GM18909 (cell line): ENCODE measurements around the gene RTN4RL1.
A peak's percentile ranks its signal among the peaks of the same experiment; 100 is the strongest.

Experiments
- ATAC-seq: cut with Tn5 transposase; IDR thresholded peaks from one replicate; pipeline ENCODE4 v1.9.1; 2021; ENCODE audit warnings: mild to moderate bottlenecking; ENCODE audit not compliant: unreplicated experiment, poor library complexity

The RTN4RL1 gene

DNA sequence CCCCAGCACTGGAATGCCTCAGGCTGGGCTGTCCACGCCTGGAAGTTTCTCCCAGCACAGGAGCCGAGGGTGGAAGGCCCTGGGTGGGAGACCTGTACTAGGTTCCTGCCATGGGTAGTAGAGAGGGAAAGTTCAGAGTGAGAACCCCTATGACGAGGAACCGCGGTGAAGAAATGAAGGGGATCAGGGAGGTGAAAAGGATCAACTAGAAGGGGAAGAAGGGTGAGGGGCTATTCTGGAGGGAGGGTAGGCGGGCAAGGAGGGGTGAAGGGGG is 35.2 kb upstream of the RTN4RL1 start:
- no peak for ATAC-seq

GRCh38 chr17:2059547-2060384 is 34.6 kb upstream of the RTN4RL1 start:
- ATAC-seq = no peak

DNA sequence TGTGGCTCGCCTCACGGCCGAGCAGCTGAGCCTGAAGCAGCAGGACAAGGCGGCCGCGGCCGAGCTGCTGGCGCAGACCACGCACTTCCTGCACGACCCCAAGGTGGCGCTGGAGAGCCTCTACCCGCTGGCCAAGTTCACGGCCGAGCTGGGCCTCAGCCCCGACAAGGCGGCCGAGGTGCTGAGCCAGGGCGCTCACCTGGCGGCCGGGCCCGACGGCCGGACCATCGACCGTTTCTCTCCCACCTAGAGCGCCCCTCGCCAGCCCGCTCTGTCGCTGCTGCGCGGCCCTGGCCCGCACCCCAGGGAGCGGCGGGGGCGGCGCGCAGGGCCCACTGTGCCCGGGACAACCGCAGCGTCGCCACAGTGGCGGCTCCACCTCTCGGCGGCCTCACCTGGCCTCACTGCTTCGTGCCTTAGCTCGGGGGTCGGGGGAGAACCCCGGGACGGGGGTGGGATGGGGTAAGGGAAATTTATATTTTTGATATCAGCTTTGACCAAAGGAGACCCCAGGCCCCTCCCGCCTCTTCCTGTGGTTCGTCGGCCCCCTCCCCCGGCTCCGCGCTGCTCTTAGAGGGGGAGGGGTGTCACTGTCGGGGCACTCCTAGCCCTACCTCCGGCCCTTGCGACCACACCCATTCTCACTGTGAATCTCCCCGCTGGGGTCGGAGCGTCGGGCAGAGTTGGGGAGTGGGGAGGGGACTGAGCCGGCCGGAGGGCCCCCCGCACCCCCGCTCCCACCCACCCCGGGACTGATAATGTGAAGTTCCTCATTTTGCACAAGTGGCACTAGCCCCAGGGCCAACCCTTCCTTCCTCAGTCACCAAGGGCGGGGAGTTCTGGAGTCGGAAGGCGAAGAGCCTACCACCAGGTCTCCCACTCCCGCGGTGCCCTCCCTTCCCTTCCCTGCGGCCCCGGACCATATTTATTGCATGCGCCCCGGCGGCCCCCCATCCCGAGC is 33.7 kb upstream of the RTN4RL1 start:
- no peak for ATAC-seq

DNA sequence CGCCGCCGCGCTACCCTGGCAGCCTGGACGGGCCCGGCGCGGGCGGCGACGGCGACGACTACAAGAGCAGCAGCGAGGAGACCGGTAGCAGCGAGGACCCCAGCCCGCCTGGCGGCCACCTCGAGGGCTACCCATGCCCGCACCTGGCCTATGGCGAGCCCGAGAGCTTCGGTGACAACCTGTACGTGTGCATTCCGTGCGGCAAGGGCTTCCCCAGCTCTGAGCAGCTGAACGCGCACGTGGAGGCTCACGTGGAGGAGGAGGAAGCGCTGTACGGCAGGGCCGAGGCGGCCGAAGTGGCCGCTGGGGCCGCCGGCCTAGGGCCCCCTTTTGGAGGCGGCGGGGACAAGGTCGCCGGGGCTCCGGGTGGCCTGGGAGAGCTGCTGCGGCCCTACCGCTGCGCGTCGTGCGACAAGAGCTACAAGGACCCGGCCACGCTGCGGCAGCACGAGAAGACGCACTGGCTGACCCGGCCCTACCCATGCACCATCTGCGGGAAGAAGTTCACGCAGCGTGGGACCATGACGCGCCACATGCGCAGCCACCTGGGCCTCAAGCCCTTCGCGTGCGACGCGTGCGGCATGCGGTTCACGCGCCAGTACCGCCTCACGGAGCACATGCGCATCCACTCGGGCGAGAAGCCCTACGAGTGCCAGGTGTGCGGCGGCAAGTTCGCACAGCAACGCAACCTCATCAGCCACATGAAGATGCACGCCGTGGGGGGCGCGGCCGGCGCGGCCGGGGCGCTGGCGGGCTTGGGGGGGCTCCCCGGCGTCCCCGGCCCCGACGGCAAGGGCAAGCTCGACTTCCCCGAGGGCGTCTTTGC is 32.8 kb upstream of the RTN4RL1 start:
- no peak for ATAC-seq

DNA sequence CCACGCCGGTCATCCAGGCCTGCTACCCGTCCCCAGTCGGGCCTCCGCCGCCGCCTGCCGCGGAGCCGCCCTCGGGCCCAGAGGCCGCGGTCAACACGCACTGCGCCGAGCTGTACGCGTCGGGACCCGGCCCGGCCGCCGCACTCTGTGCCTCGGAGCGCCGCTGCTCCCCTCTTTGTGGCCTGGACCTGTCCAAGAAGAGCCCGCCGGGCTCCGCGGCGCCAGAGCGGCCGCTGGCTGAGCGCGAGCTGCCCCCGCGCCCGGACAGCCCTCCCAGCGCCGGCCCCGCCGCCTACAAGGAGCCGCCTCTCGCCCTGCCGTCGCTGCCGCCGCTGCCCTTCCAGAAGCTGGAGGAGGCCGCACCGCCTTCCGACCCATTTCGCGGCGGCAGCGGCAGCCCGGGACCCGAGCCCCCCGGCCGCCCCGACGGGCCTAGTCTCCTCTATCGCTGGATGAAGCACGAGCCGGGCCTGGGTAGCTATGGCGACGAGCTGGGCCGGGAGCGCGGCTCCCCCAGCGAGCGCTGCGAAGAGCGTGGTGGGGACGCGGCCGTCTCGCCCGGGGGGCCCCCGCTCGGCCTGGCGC is 32.1 kb upstream of the RTN4RL1 start:
- ATAC-seq = no peak

DNA sequence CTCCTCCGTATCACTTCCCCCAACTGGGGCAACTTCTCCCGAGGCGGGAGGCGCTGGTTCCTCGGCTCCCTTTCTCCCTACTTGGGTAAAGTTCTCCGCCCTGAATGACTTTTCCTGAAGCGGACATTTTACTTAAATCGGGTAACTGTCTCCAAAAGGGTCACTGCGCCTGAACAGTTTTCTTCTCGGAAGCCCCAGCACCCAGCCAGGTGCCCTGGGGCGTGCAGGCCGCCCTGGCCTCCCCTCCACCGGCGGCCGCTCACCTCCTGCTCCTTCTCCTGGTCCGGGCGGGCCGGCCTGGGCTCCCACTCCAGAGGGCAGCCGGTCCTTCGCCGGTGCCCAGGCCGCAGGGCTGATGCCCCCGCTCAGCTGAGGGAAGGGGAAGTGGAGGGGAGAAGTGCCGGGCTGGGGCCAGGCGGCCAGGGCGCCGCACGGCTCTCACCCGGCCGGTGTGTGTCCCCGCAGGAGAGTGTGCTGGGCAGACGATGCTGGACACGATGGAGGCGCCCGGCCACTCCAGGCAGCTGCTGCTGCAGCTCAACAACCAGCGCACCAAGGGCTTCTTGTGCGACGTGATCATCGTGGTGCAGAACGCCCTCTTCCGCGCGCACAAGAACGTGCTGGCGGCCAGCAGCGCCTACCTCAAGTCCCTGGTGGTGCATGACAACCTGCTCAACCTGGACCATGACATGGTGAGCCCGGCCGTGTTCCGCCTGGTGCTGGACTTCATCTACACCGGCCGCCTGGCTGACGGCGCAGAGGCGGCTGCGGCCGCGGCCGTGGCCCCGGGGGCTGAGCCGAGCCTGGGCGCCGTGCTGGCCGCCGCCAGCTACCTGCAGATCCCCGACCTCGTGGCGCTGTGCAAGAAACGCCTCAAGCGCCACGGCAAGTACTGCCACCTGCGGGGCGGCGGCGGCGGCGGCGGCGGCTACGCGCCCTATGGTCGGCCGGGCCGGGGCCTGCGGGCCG is 31.4 kb upstream of the RTN4RL1 start:
- no peak for ATAC-seq

DNA sequence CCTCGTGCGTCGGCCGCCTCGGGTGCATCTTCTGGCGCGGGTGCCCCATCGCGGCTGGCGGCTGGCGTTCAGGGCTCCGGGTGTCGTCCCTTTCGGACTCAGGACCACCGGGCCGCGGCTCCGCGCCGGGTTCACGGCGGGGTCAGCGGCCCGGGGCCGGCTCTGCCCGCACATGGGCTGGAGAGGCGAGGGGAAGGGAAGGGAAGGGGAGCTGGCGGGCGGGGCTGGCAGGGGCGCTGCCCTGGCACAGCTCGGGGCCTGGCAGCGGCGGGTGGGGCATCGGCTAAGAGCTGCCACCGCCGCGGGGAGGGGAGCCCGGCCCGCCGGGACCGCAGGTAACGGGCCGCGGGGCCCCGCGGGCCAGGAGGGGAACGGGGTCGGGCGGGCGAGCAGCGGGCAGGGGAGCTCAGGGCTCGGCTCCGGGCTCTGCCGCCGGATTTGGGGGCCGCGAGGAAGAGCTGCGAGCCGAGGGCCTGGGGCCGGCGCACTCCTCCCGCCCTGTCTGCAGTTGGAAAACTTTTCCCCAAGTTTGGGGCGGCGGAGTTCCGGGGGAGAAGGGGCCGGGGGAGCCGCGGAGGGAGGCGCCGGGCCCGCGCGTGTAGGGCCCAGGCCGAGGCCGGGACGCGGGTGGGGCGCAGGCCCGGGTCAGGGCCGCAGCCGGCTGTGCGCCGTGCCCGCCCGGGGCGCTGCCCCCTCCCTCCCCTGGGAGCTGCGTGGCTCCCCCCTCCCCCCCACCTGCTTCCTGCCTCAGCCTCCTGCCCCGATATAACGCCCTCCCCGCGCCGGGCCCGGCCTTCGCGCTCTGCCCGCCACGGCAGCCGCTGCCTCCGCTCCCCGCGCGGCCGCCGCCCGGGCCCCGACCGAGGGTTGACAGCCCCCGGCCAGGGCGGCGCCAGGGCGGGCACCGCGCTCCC is 30.4 kb upstream of the RTN4RL1 start:
- no peak for ATAC-seq

DNA sequence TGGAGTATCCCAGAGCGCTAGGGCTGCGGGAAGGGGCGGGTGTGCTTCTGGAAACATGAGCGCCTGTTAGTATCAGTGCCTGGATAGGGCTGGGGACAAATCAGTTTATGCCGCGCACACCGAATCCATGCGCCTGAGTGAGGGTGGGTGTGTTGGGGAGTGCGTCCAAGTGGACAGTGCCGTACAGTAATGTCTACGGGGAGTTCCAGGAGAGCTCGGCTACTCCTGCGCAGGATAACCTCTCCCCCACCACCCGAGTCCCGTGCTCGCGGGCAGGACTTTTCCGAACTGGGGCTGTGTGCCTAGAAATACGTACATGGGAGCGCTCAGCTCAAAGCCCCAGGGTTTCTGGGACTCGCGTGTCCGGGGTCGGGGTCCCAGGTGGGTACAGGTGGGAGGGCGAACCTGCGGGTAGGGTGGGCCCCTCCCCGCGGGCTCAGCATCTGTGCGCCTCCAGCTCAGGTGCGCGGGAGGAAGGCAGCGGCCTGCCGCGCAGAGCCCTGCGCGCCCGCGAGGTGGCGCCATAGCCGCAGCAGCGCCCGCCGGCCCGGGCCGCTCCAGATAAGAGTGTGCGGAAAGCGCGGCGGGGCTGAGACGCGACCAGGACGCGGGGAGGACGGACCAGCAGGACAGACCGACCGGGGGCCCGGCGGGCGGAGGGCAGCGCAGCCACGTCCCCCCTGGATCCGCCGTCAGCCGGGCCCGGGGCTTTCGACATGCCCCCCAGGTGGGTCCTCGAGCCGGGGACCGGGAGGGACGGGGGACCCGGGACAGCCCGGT is 29.6 kb upstream of the RTN4RL1 start, which contains the start of gene HIC1:
Gene HIC1 (plus strand): TSS at position 592 of the 780 bp plus-strand sequence. CDS start 1,588 bp downstream, outside the sequence.
- peak; percentile 38 for ATAC-seq

DNA sequence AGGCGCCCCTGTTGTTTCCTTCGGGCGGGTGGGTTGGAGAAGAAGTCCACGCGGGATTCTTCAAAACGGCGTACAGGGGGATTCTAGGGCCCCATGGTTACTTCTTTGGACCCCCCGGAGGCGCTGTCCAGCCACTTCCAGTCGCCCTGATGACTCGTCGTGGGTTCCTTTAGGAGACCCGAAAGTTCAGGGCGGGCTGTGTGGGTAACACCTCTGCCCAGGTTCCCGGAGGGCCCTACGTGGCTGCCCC is 29.1 kb upstream of the RTN4RL1 start:
- no peak for ATAC-seq

DNA sequence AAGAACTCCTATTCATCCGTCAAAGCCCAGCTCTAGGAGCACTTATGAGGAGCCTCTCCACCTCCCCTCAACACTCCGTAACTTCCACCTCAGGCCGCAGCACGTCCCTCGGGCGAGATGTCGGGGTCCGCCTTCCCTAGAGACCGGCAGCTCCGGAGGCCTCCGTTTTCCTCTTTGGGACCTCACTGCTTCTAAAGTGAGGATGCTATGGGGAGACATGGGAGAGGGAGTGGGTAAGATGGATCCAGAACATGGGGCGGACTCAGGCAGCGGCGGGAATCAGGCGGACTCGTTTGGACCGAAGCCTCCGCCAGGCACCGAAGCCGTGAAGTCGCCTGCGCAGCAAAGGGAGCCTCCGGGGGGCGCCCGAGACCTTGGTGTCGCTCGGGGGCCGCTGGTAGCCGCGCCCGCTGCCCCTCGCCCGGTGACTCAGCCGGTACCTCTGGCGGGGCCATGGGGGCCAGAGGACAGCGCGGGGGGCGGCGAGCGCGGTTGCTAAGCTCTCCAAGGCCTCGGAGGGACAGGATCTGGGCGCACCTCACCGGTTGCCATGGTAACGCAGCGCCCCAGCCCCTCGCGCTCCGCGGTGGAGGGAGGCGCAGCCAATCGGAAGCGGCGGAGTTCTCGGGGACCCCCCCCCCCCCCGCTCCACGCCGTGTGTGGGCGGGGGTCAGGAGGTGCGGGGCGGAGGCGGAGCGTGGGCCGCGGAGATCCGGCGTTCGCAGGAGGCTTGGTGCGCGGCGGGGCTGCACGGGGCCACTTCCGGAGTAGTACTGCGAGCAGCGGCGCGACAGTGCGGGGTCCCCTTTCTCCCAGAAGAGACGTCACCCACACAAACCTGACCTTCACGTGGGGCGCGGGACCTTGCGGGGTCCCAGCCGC is 28.5 kb upstream of the RTN4RL1 start:
- no peak for ATAC-seq

- ATAC-seq = no peak
These were observed 26.9 kb upstream of the RTN4RL1 start for GRCh38 chr17:2051933-2052559.

DNA sequence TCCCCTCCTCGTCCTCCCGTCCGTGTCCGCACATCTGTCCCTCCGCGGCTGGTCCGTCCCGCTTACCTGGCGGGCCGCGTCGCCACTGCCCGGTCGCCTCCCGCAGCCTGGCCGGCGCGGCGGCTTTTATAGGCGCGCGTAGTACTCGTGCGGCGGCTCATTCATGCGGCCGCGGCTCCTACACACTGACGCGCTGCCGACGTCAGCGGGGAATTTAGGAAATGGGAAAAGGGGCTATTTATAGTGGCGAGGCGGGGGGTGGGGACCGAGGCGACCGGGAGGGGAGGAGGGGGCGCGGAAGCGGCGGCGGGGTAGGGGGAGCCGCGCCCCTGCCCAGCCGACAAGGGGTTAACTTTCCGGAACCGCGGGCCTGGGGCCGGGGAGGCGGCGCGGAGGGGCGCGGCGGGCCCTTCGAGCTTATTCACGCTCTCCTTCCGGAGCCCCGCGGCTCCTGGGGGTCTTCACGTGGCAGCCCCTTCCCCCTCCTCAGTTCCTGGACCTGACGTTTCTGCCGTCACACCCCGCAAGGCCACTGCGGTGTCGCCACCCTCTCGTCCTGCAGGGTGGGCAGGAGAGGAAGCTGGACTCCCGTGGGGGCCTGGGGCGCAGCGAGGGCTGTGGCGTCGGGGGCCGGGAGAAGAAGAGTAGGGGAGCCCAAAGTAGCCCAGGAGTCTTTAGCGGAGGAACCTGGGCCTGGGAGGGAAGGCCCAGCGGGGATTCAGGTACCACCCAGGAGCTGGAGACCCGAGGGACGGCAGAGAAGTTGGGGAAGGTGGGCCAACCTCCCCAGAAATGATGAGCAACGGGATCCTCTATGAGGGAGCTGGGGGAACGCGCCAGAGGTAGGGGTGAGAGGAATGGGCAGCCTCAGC is 26.2 kb upstream of the RTN4RL1 start:
- ATAC-seq = no peak

DNA sequence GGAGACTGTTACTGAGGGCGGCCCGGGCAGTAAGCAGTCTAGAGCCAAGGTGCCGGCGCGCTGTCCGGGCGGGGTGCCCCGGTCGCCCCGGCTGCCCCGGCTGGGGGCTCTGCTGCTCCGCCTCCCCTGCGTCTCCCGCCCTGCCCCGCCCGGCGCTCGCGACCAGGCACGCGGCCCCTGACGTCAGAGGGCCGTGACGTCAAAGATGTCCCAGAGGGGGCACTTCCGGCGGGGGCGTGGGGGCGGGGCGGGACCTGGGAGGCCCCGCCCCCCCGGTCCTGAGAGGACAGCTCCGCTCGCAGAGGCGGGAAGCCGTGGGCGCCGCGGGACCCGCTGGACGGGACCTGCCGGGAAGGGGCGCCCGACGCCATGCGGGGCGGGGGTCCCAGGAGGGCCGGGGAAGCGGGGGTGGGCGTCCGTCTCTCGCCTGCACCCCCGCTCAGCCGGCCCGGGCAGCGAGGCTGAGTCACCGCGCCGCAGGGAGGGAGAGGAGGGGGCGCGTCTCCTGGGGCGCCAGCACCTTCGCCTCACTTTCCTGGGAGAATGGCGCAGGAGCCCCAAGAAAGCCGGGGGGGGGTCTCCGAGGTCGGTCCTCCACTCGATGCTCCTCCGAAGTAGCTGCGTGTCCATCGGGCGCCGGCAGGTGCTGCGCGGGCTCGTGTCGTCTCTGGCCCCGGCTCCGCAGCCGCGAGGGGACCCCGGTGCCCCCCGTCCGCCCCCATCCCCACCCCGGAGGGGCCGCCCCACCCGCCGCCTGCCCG is 25.3 kb upstream of the RTN4RL1 start:
- ATAC-seq = peak; percentile 9
